GM18909 (cell line): Measurements from ENCODE around the gene C5.
"Not testable (repeated sequence)": the region's sequence is repeated elsewhere in the genome, so short reads cannot be mapped to it uniquely, and the experiment has no call there.

Experiments
- ATAC-seq: cut with Tn5 transposase; IDR thresholded peaks from one replicate; pipeline ENCODE4 v1.9.1; 2021; ENCODE audit warnings: mild to moderate bottlenecking; ENCODE audit not compliant: unreplicated experiment, poor library complexity

The C5 gene

GRCh38 chr9:121053544-121053943 is 3.5 kb upstream of the C5 start:
- no peak for ATAC-seq

GRCh38 chr9:121048618-121049017 is 1.5 kb downstream of the C5 start:
- ATAC-seq: no peak

GRCh38 chr9:121048175-121048574 is 1.9 kb downstream of the C5 start:
- no peak for ATAC-seq

- ATAC-seq: no peak
These were observed 11.3 kb downstream of the C5 start for GRCh38 chr9:121038804-121039203.

GRCh38 chr9:121038362-121038761 is 11.7 kb downstream of the C5 start:
- ATAC-seq: no peak

GRCh38 chr9:121035717-121036116 is 14.4 kb downstream of the C5 start:
- ATAC-seq: not testable (repeated sequence)

- no peak for ATAC-seq
These were observed 15.5 kb downstream of the C5 start for GRCh38 chr9:121034529-121034928.

GRCh38 chr9:121029469-121029868 is 20.6 kb downstream of the C5 start:
- no peak for ATAC-seq

- not testable (repeated sequence) for ATAC-seq
These were observed 21.8 kb downstream of the C5 start for GRCh38 chr9:121028285-121028684.

- ATAC-seq: no peak
These were observed 23.3 kb downstream of the C5 start for GRCh38 chr9:121026768-121027167.

- ATAC-seq: no peak
These were observed 23.8 kb downstream of the C5 start for GRCh38 chr9:121026260-121026691.

GRCh38 chr9:121024237-121024636 is 25.8 kb downstream of the C5 start:
- no peak for ATAC-seq

- no peak for ATAC-seq
These were observed 27.0 kb downstream of the C5 start for GRCh38 chr9:121023064-121023463.

GRCh38 chr9:121021301-121021700 is 28.8 kb downstream of the C5 start:
- ATAC-seq: no peak

- no peak for ATAC-seq
These were observed 30.8 kb downstream of the C5 start for GRCh38 chr9:121019273-121019672.

- no peak for ATAC-seq
These were observed 36.2 kb downstream of the C5 start for GRCh38 chr9:121013911-121014310.

GRCh38 chr9:121009650-121010049 is 40.4 kb downstream of the C5 start:
- no peak for ATAC-seq

GRCh38 chr9:120999317-120999716 is 50.8 kb downstream of the C5 start:
- ATAC-seq: no peak

GRCh38 chr9:120998111-120998510 is 52.0 kb downstream of the C5 start:
- ATAC-seq: no peak

GRCh38 chr9:120997502-120997901 is 52.6 kb downstream of the C5 start:
- ATAC-seq: no peak

- ATAC-seq: no peak
These were observed 53.7 kb downstream of the C5 start for GRCh38 chr9:120996409-120996808.

GRCh38 chr9:120989065-120989464 is 61.0 kb downstream of the C5 start:
- ATAC-seq: no peak

GRCh38 chr9:120985819-120986222 is 64.3 kb downstream of the C5 start:
- ATAC-seq: no peak
